Hindlimb muscle (tissue), 1 donor: Measurements from ENCODE around the gene TGM1. TPM values are rescaled to one million over a fixed set of nuclear protein-coding genes. Genes with fewer than 3 reads are reported as not detected.

Source experiments
- DNase-seq: peaks from one replicate; pipeline ENCODE4 v3.0.0-alpha.2; 2013
- polyA plus RNA-seq: library from polyadenylated mRNA; unstranded; fragments of 120-200 nt; gene quantifications from one replicate; pipeline ENCODE4 v1.2.1, GENCODE V29; 2013; ENCODE audit not compliant: insufficient read length

The TGM1 gene
- polyA plus RNA-seq, 1 donor: 2.1 TPM

DNA sequence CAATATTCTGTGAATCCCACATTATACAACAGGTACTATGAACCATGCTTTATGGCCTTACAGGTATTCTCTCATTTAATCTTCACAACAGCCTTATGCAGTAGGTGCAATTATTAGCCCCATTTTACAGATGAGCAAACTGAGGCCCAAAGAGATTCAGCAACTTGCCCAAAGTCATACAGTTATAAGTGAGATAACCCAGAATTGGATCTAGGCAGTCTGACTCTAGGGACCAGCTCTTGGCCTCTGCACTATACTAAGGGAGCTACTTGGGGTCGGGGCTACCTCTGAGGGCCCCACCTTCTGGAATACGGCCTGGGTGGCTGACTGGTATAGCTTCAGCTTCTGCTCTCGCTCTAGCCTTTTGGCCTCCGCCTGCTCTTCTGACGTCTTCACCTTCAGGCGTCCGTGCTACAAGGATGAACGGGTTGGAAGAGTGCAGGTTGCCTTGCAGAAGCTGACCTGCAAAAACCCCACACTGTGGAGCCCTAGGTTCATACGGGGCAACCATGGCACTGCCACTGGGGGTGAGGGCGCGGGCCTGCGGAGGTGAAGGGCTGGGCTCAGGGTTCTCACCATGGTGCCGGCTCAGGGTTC, 7.7 kb upstream of the TGM1 start:
- no peak for DNase-seq

DNA sequence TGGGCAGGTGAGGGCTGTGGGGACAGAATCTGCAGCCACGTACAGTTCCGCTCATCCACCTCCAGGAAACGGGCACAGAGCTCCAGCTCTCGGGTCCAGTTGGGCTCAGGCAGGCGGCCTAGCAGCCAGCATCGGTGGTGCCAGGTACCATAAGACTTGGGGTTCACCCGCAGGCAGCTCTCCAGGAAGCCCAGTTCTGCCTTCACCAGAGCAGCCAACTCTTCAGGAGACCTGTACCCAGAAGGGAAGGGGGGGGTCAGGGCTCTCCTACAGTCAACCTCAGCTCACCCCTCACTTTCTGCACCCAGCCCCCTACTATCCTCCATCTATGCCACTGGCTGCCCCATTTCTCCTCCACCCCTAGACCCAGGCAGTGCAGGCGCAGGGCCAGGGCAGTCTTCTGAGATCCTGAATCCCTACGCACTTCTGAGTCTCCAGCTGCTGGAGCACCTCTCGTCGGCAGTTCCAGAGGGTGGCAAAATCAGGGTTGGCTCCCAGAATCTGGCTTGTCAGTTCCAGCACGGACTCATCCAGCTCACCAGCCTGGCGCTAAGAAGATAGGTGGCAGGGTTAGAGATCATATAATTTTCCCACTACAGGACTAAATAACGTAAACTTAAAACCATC, 7.0 kb upstream of the TGM1 start:
- no peak for DNase-seq

DNA sequence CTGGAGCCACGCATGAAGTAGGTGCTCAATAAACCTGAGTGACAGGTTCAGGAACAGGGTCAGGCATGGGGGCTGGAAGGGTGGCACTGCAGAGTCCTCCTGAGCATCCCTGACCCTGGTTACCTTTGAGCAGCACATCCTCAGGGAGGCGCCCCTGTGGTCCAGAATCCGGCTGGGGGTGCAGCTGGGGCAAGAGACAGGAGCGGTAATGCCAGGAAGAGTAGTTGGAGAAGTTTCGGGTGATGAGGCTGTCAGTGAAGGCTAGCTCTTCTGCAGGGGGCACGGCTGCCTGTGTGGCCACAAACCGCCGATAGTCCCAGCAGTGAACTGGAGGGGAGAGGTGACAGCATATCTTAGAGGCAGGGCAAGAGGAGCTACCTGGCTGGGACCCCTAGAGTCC, 6.4 kb upstream of the TGM1 start:
- no peak for DNase-seq

DNA sequence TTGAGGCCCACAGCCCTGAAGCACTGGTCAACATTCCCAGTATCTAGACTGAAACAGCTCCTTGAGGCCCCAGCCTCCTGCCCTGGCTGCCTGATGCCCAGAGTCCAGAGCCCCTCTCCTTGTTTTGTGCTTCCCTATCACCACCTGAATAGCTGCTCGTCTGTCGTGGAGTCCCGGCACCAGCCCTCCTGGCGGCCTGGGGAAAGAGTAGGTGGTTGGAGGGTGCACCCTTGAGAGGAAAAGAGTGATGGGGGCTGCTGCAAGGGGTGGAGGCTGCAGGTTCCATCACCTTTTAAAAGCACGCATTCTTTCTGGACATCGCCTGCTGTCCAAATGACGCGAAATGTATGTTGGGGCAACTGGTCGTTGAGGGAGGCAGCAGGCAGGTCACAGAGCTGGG, 5.2 kb upstream of the TGM1 start:
- no peak for DNase-seq

DNA sequence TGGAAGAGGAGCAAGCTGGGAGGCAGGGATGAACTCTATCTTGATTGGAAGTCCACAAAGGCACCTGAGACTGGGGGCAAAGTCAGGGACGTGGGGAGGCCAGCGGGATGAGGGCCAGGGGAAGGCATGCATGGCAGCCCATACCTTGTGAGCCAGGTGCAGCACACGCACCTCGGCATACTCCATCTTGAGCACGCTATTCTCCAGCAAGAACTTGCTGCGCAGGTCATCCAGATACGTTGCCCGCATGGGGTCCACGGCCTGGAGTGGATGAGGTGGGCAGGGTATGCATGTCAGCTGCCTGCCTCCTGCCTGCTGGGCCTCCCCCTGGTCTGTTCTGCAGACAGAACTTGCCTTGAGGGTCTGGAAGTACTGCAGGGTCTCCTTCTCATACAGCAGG, 4.5 kb upstream of the TGM1 start:
- DNase-seq: no peak

DNA sequence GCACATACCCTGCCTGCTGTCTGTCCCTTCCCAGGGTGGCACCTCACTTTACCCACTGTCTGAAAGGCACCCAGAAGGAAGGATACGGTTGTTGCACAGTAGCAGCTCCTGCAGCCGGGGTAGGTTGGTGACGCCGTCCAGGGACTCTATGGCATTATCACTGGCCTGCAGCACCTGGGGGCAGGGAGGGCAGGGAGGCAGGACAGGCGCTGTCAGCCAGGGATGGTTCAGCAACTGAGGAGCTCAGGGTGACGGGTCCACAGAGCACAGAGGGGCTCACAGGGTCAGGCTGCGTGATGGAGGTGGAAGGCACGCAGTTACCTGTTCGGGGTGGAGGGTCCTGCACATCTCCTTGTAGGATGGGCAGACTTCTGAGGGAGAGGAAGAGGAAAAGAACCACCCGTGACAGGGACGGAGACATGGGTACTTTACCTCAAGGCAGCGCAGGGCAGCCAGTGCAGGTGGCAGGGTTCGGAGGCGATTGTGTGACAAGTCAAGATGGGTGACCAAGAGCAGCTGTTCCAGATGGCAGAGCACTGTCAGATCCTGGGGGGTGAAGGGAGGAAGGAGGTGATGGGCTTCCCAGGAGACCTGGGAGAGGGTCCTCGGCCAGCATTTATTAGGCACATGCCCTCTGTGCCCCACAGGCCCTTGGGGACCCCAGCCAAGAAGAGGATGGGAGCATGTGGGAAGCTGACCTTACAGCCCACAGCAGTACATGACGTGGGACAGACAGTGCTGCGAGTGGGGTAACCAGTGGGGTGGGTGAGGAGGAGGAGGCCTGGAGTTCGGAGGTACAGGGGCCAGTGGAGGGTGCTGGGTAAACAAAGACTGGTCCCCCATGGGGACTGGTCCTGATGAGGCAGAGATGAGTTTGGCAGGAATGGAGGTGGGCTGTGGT, 3.6 kb upstream of the TGM1 start:
- DNase-seq: no peak

DNA sequence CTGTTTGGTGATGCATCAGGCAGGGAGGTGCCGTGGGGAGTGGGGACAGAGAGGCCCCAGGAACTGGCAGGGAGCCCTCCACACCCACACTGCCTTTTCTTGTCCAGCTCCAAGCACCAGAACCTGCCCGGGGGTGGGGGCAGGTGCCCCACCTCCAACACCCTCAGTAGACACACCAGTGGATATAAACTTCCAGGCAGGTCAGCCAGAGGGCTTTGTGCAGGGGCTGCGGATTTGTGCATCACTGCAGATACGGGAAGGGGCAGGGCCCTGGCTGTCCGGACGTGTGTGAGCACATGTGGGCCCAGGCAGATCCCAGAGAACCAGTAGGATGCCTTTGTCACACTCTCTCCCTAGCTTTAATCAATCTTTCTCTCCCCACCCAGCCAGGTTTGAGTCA, 1.3 kb upstream of the TGM1 start:
- no peak for DNase-seq

DNA sequence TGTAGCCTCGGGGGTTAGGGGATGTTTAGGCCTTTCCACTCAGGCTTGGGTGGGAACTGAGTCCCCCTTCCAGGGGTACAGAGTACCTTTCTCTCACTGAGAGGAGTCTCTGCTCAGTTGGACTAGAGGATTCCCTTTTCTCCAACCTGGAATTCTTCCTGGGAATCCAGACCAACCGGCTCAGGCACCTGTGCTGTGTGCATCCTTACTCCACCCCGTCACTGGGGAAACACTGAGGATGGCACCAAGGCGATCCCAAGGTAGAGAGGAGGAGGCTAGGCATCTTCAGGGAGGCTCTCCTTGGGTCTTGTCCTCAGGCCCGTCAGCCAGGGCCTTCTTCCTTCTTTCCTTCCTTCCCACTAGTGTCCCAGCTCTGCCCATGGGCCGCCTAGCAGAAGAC, 871 bp upstream of the TGM1 start:
- DNase-seq: no peak

DNA sequence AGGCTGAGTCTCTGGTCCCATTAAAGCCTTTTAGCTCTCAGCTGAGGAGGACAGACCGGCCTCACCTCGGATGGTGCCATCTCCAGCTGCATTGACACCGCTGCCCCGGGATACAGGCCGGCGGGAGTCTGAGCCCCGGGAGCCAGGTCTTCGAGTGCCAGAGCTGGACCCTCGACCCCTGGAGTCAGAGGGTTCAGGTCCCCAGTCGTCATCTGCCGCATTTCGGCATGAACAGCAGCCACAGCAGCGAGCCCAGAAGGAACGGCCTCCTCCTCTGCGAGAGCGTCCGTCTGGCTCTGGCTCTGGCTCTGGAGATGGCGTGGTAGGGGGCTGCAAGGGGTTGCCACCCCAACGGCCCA, 1.0 kb downstream of the TGM1 start:
- no peak for DNase-seq

DNA sequence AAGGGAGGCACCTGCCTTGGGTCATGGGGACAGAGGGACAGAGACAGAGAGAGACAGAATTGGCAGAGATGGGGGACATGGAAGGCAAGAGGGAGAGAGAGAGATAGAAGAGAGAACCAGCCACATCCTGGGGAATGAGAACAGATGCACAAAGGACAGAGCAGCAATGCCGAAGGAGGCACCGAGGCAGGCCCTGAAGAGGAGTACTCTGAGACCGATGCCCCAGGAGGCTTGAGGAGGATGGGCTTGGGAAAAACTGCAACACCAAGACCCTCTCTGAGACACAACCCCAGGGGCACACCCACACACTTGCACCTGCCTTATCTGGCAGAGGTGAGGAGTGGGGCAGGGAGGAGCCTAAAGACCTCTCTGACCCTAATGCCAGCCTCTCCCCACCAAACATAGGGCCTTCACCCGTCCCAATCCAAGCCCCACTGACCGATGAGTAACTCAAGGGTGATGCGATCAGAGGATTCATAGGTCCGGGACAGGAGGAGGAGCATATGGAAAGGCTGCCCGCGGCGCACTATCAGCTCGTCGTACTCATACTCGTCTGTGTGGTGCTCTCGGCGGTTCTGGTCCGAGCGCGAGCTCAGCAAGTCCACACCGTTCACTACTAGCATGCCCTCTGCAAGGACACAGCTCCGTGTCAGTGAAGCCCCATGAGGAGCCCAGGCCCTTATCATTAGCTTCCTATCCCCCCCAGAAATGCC, 1.6 kb downstream of the TGM1 start:
- no peak for DNase-seq

DNA sequence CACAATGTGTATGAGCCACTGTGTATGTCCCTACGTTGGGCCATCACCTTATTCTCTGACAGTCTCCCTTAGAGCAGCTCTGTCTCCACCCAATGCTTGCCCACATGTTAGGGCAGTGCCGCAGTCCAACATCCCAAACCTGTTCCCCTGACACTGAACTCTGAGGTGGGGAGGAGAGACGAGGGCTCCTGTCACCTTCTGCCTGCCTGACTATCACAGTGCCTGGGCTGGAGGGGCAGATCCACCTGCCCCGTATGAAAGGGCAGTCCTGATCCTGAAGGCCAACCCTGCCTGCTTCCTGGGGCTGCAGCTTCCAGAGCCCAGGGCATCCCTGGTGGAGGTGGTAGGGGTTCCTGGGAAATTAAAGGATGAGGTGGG, 2.2 kb downstream of the TGM1 start:
- DNase-seq: no peak

DNA sequence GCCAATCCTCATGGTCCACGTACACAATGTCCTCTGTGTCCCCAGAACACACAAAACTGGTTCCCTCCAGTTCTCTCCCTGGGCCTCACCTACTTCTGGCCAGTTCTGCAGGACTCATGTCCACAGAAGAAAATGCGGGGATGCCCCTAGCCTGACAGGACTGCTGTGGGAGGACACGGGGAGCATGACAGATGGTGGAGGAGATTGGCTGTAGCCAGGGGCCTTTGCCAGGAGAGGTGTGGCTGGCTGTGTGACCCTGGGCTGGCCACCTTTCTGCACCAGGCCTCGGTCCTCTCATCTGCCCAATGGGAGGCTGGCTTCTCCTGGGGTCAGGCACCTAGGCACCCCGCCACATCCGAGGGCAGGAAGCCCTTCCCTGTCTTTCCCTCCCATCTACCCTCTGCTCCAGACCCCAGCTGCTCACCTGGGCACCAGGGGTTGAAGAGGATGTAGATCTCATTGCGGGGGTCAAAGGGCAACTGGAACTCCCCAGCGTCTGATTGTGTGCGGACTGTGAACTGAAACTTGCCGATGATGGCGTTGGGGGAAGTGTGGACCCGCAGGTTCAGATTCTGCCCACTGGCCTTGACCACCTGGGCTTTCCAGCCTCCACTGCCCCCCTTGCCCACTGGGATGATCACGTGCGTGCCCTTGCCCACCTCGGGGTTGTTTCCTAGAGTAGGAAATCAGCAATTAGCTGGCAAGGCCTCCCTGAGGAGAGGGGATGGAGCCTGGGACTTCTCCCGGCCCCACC, 2.8 kb downstream of the TGM1 start:
- DNase-seq: no peak

DNA sequence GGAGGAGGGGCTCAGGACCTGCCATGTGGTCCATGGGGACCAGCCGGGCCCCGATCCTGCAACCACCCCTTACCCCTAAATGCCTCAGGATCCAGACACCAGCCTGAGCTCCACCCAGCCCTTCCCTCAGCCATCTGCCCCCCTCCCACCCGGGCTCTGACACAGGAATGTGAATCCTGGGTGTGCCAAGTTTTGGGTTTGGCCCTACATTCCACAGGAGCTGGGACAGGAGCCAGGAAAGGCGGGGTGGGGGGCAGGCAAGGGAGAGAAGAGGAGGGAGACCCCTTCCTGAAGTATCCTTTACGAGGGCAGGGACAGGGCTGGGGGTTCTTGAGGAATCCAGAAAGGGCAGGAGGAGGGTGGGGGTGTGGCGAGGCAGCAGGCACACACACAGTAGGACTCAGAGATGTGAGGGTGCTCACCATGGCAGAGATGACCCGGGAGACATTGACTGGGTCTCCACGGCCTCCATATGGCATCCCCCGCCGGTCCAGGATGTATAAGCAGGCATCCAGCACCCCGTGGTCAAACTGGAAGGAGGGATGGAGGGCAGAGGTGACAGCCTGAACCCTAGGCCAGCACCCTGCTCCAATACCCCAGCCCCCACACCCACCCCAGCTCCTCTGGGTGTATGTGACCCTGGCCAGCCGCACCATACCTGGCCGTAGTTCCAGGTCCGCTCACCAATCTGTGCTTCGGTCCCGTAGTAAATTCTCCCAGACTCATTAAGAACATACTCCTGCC, 3.5 kb downstream of the TGM1 start:
- DNase-seq: no peak

DNA sequence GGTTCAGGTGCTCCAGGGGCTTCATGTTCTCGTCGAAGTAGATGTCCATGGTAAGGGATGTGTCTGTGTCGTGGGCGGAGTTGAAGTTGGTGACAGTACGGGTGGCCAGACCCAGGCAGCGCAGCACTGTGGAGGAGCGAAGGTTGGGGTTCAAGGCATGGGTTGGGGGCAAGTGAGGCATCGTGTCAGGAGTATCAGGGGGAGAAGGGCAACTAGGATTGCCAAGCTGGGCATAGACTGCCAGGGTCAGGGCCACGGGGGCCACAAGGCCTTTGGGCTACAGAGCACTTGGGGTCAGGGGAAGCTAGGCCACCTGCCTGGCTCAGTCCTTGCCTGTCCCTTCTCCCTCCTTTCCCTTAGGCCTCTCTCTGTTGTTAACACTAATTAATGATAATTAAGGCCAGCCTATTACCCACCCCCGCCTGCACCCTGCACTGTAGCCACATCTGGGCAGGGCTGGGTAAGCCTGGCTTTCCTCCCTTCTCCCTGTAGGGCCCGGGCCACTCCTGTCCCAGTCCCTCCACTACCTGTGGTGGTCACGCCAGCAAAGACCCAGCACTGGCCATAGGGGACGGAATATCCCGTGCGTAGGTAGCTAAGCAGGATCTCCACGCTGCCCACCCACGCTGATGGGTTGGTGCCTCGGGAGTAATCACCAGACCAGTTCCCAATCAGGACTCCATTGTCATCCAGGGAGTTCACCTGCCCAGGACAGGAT, 4.3 kb downstream of the TGM1 start:
- no peak for DNase-seq

DNA sequence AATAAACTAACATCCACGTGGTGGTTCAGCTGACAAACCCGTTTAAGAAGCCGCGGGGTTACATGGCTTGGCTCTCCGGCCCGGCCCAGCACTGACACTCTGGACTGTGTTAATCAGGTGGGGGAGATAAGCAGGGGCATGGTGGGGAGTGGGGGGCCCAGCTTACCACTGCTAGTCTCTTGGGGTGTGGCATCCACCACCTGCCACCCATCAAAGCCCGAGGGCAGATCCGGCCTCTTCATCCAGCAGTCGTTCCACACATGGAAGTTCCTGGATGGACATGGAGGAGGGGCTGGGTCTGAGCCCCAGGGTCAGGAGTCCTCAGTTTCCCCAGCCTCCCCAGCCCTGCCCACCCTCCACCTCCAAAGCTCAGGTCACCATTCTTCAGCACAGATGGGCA, 4.9 kb downstream of the TGM1 start:
- DNase-seq: no peak

DNA sequence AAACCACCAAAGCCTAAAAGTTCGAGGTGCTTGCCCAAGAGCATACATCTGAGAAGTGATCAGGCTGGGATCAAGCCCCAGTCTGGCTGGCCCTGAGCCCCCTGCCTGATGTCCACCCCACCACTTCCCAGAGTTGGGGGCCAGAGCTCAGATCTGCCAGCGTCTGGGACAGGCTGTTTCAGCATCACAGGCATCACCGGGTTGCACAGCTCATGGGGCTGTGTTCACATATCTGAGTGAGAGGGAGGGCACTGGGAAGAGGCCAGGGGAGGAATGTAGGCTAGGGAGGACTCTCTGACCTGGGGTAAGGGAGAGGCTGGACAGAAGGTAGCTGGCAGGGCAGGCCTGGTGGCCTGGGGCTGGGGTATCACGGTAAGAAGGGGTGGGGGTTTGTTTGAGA, 6.0 kb downstream of the TGM1 start:
- DNase-seq: no peak

DNA sequence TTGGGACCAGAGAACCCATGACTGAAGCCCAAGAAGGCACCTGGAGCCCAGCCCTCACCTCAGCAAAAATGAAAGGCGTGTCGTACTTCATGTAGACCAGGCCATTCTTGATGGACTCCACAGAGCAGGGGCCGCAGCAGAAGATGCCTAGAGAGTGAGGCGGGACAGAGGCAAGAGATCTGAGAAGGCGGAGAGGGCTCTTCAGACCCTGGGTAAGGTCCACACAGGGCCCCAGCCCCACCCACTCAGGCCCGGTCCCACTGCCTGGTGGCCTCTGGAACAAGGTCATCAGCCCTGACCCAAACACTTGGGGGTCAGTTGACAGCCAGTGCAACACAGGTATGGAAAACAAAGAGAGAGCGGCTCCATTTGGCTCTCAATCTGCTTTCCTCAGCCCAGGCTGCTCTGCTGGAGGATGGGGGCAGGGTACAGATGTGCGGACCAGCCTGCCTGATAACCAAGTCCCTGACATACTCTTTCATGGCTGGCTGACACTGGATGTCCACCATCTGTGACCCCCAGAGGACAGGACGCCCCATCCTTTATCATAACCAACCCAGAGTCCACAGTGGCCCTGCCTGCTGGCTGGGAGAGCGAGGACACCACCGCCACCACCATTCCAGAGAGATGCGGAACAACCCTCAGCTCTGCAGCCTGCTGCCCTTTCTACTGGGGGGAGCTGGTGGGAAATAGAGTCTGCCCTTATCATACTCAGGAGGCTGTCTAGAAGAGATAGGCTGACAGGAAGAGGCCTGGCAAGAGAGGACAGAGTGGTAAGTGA, 6.9 kb downstream of the TGM1 start:
- no peak for DNase-seq

DNA sequence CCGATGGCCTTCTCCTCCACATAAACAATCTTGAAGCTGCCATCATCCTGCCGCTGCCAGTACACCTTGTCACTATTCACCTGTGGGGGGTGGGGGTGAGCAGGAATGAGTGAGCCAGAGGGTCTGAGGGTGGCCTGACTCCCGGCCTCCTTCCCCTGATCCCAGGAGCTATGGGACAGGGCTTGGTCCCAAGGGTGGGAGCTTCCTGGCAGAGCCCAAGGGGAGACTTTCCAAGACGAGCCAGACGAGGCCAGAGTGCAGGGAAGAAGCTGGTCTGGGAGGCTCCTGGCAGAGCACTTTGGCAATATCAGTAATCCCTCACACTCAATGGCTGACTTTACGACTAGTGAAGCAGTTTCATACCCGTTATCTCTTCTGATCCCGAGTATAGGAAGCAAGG, 7.5 kb downstream of the TGM1 start:
- no peak for DNase-seq

DNA sequence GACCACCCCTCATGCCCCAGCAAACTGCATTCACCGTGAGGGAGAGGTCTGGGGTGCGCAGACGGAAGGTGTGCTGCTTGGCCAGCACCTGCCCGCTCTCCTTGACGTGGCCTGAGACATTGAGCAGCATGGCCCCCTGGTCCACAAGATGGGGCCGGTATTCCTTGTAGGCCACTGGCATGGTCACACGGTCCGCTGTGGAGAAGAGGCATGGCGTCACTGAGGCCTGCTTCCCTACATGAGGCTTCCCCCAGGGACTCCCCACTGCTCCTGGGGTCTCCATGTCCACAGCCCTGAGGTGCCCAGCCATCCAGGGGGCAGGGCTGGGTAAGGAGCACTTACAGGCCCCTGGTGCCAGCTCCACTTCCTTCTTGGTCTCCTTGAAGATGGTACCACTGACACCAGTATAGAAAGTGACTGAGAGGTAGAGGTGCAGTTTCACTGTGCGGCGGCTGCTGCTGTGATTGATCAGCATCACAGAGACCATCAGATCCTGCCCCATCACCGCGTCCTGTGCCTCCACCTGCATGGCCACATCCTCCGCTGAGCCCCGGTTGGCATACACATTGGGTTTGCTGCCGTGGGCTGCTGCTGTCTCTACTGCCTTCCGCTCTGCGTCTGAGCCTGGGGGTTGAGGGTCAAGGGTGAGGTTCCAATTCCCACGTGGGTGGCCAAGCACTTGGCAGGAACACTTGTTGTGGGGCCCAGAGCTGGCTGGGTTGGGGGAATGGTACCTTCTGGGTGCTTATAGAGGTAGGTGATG, 8.2 kb downstream of the TGM1 start:
- DNase-seq: no peak

DNA sequence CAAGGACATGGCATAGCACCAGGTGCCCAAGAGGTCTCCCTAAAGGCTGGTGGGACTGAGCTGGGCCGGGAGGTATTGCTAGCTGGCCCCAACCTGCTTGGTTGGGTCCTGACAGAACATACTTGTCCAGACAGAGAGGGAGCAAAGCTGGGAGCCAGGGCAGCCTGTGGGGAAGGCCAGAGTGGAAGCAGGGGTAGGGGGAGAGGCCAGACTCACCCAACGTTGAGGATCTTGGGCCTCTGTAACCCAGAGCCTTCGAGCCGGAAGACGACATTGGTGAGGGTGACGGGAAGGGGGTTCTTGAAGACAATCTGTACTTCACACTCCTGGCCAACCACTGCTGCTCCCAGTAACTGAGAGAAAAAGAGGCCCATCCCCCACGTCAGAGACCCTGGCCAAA, 9.0 kb downstream of the TGM1 start:
- DNase-seq: no peak
